Tibial artery (tissue), 4 donors: ENCODE results near the gene SEC24D.

Experiments used
- DNase-seq, 2 donors: peaks; one replicate each; pipeline ENCODE4 v3.0.0-alpha.2; 2019
- H3K27ac ChIP-seq, 2 donors: fragments of 200-600 bp; sonication (generic) in 1 of 2; 1 replicate in 1 of 2; 2 replicates in 1 of 2; pipeline ENCODE4 v1.5.1; 2018 to 2019; ENCODE audit warnings: mild to moderate bottlenecking in 1 of 2
- H3K27me3 ChIP-seq, 2 donors: fragments of 200-600 bp; sonication (generic) in 1 of 2; one replicate each; pipeline versions ENCODE4 v1.5.1 to v1.6.0; 2016 to 2019
- H3K36me3 ChIP-seq, 3 donors: fragments of 200-600 bp; sonication (generic) in 2 of 3; one replicate each; pipeline ENCODE4 v1.5.1; 2016 to 2019; ENCODE audit warnings: mild to moderate bottlenecking in 2 of 3
- H3K4me1 ChIP-seq, 4 donors: fragments of 200-600 bp; sonication (generic) in 2 of 4; 1 replicate in 3 of 4; 2 replicates in 1 of 4; pipeline ENCODE4 v1.5.1; 2016 to 2019
- H3K4me3 ChIP-seq, 2 donors: fragments of 200-600 bp; sonication (generic) in 1 of 2; 1 replicate in 1 of 2; 2 replicates in 1 of 2; pipeline ENCODE4 v1.5.1; 2018 to 2019; ENCODE audit warnings: mild to moderate bottlenecking in 2 of 2
- H3K9me3 ChIP-seq, 3 donors: fragments of 200-600 bp; sonication (generic) in 1 of 3; one replicate each; pipeline ENCODE4 v1.5.1; 2016 to 2019
- CTCF ChIP-seq, 2 experiments: fragments of 200-600 bp in 1 of 2; fragments of 450-650 bp in 1 of 2; IDR thresholded peaks; one replicate each; pipeline ENCODE4 v1.5.1; 2017 to 2019; ENCODE audit warnings: antibody characterized with exemption in 2 of 2, mild to moderate bottlenecking in 1 of 2, moderate library complexity in 1 of 2
- intact Hi-C: fragments of 100-400 bp; cut with DNase I; formaldehyde crosslinking; loops from one replicate; pipeline ENCODE4 v1.15.0; 2023; ENCODE audit warnings: low total_unique reads

SEC24D gene

GRCh38 chr4:118770741-118771187 lies 65.2 kb downstream of the SEC24D start:
- Histone ChIP-seq H3K27me3 (no peaks in the 10 kb centered on the region), H3K27ac (peak overlapping the region; percentile 78 to 81), H3K36me3 (peaks cover 10 to 20% (median 11%) of the 10 kb centered on the region in 3 donors), H3K4me3 (no peak overlapping the region), H3K9me3 (no peaks in the 10 kb centered on the region), H3K4me1 (peaks cover 0 to 84% (median 46%) of the 10 kb centered on the region in 4 donors)
- intact Hi-C loops = loop anchor here (5.0 kb wide), 2 partner anchors 117 to 197 kb away; partner anchors contain the start of gene SYNPO2
- DNase-seq = no peak
- no peak for TF ChIP-seq CTCF (IDR thresholded peaks at IDR 0.05)

GRCh38 chr4:118769161-118769560 lies 66.8 kb downstream of the SEC24D start:
- H3K27ac ChIP-seq = peak overlapping the region; percentile 78 to 81
- peak overlapping the region; percentile 7 to 19 for H3K4me3 ChIP-seq
- H3K27me3 ChIP-seq = no peaks in the 10 kb centered on the region
- no peak for TF ChIP-seq CTCF (IDR thresholded peaks at IDR 0.05)
- peaks cover 0 to 91% (median 55%) of the 10 kb centered on the region in 4 donors for H3K4me1 ChIP-seq
- DNase-seq = no peak
- intact Hi-C loops = no loop called here
- H3K9me3 ChIP-seq = no peaks in the 10 kb centered on the region
- H3K36me3 ChIP-seq = peaks cover 10 to 20% (median 15%) of the 10 kb centered on the region in 3 donors

- Histone ChIP-seq H3K36me3 (peaks cover 10 to 20% (median 18%) of the 10 kb centered on the region in 3 donors), H3K27me3 (no peaks in the 10 kb centered on the region), H3K4me3 (no peak overlapping the region), H3K27ac (peak overlapping the region; percentile 81 to 84), H3K4me1 (peaks cover 0 to 93% (median 60%) of the 10 kb centered on the region in 4 donors), H3K9me3 (no peaks in the 10 kb centered on the region)
- TF ChIP-seq CTCF (IDR thresholded peaks at IDR 0.05) = no peak
- DNase-seq = no peak
- intact Hi-C loops = no loop called here
Observed at GRCh38 chr4:118767109-118767508, 68.8 kb downstream of the SEC24D start.

- peak overlapping the region; percentile 81 to 84 for H3K27ac ChIP-seq
- intact Hi-C loops = no loop called here
- no peak for DNase-seq
Observed at GRCh38 chr4:118765399-118765798, 70.5 kb downstream of the SEC24D start.

GRCh38 chr4:118762730-118763477 lies 73.0 kb downstream of the SEC24D start:
- TF ChIP-seq CTCF (IDR thresholded peaks at IDR 0.05) = no peak
- DNase-seq = no peak
- Histone ChIP-seq H3K9me3 (no peaks in the 10 kb centered on the region), H3K4me3 (no peak overlapping the region), H3K36me3 (peaks cover 10 to 19% (median 18%) of the 10 kb centered on the region in 3 donors), H3K27ac (peak overlapping the region; percentile 81 to 84), H3K27me3 (no peaks in the 10 kb centered on the region), H3K4me1 (peaks cover 0 to 96% (median 73%) of the 10 kb centered on the region in 4 donors)
- intact Hi-C loops = no loop called here

More at GRCh38 chr4:118765399-118765798, 70.5 kb downstream of the SEC24D start:
- no peak for TF ChIP-seq CTCF (IDR thresholded peaks at IDR 0.05)
- H3K36me3 ChIP-seq = peaks cover 10 to 20% (median 18%) of the 10 kb centered on the region in 3 donors
- no peaks in the 10 kb centered on the region for H3K27me3 ChIP-seq
- no peak overlapping the region for H3K4me3 ChIP-seq
- peaks cover 0 to 93% (median 65%) of the 10 kb centered on the region in 4 donors for H3K4me1 ChIP-seq
- H3K9me3 ChIP-seq = no peaks in the 10 kb centered on the region
